Measurements from ENCODE around the gene KIF18B. TPM values are rescaled to one million over a fixed set of nuclear protein-coding genes. Genes with fewer than 3 reads are reported as not detected.

KIF18B gene
- total RNA-seq, 1 experiment from 2014 or later = 82.2 TPM

- TF ChIP-seq AR (CRISPR knock-in tag; IDR thresholded peaks at IDR 0.05) (no peak), HMGXB4 (CRISPR knock-in tag; IDR thresholded peaks at IDR 0.05) (no peak), AFF4 (CRISPR knock-in tag; IDR thresholded peaks at IDR 0.05; ENCODE audit: borderline replicate concordance) (no peak), ZSCAN18 (CRISPR knock-in tag; IDR thresholded peaks at IDR 0.05) (no peak), ZBTB43 (CRISPR knock-in tag; IDR thresholded peaks at IDR 0.05) (no peak)
Measured at GRCh38 chr17:44992242-44992939, 44.8 kb upstream of the KIF18B start (continued).

GRCh38 chr17:44990994-44991393 is 43.4 kb upstream of the KIF18B start:
- POLR2A ChIA-PET = interaction anchor here (0.6 kb wide), 2 partner anchors 26 to 57 kb away, joined by 5 to 7 read pairs; no protein-coding TSS in a partner anchor
- Mint-ChIP-seq H3K27ac (no peak overlapping the region), H3K36me3 (no peaks in the 10 kb centered on the region), H3K4me1 (peaks cover 34% of the 10 kb centered on the region), H3K4me3 (no peak overlapping the region), H3K9me3 (no peaks in the 10 kb centered on the region), H3K27me3 (ENCODE audit: low read depth) (peaks cover 4% of the 10 kb centered on the region)
- DNase-seq (ENCODE audit: low spot score) (no peak), ATAC-seq (no peak)
- CTCF ChIA-PET = interaction anchor here (1.0 to 3.6 kb wide), 10 partner anchors 14 to 144 kb away, joined by 3 to 24 read pairs (median 4); partner anchors contain the start of genes ACBD4 and C1QL1
- no peak for TF ChIP-seq IRF1 (CRISPR knock-in tag; IDR thresholded peaks at IDR 0.05)
- TF ChIP-seq PREB (CRISPR knock-in tag; IDR thresholded peaks at IDR 0.05; ENCODE audit: borderline replicate concordance) = no peak
- TF ChIP-seq ETV6 (CRISPR knock-in tag; IDR thresholded peaks at IDR 0.05) = no peak
- no peak for TF ChIP-seq JAZF1 (CRISPR knock-in tag; IDR thresholded peaks at IDR 0.05)
- no peak for TF ChIP-seq JUN (CRISPR knock-in tag; IDR thresholded peaks at IDR 0.05)
- TF ChIP-seq ESRRA (CRISPR knock-in tag; IDR thresholded peaks at IDR 0.05; ENCODE audit: borderline replicate concordance) = no peak
- no peak for TF ChIP-seq ZNF138 (CRISPR knock-in tag; conservative IDR thresholded peaks at IDR 0.05)
- TF ChIP-seq MAX (CRISPR knock-in tag; IDR thresholded peaks at IDR 0.05) = no peak
- TF ChIP-seq ATF1 (CRISPR knock-in tag; IDR thresholded peaks at IDR 0.05) = no peak
- no peak for TF ChIP-seq HMGXB4 (CRISPR knock-in tag; IDR thresholded peaks at IDR 0.05)
- no peak for TF ChIP-seq USF2 (CRISPR knock-in tag; IDR thresholded peaks at IDR 0.05)
